Thyroid gland (tissue), 4 donors: ENCODE data around the gene CILP2. TPM values are rescaled to one million over a fixed set of nuclear protein-coding genes. Genes with fewer than 3 reads are reported as not detected.
A peak's percentile ranks its signal among the peaks of the same experiment; 100 is the strongest.

Experiments
- DNase-seq, 2 donors: peaks; one replicate each; pipeline ENCODE4 v3.0.0-alpha.2; 2019
- H3K27ac ChIP-seq, 3 donors: fragments of 200-600 bp; sonication (generic); 1 replicate in 2 of 3; 2 replicates in 1 of 3; pipeline ENCODE4 v1.5.1; 2016 to 2019; ENCODE audit warnings: mild to moderate bottlenecking in 1 of 3, moderate library complexity in 1 of 3
- H3K27me3 ChIP-seq: fragments of 200-600 bp; sonication (generic); one replicate; pipeline ENCODE4 v1.5.1; 2019
- H3K36me3 ChIP-seq, 2 donors: fragments of 200-600 bp; sonication (generic); one replicate each; pipeline ENCODE4 v1.5.1; 2016 to 2019
- H3K4me1 ChIP-seq, 2 donors: fragments of 200-600 bp; sonication (generic); one replicate each; pipeline ENCODE4 v1.5.1; 2017 to 2019
- H3K4me3 ChIP-seq, 3 donors: fragments of 200-600 bp; sonication (generic); replicated peaks in 1 of 3; 1 replicate in 2 of 3; 2 replicates in 1 of 3; pipeline ENCODE4 v1.5.1; 2016; ENCODE audit warnings: mild to moderate bottlenecking in 1 of 3
- H3K9me3 ChIP-seq: fragments of 200-600 bp; sonication (generic); one replicate; pipeline ENCODE4 v1.5.1; 2017
- POLR2A ChIP-seq, 2 donors: fragments of 450-650 bp; IDR thresholded peaks; one replicate each; pipeline ENCODE4 v1.6.1; 2017; ENCODE audit warnings: antibody characterized with exemption in 2 of 2, mild to moderate bottlenecking in 2 of 2, moderate library complexity in 1 of 2
- WGBS, 2 donors: methylation state at CpG; one replicate each; pipeline ENCODE4 v1.1.5; 2017; 5-methylcytosine and 5-hydroxymethylcytosine counted together
- intact Hi-C: fragments of 100-400 bp; cut with DNase I; formaldehyde crosslinking; loops from one replicate; pipeline ENCODE4 v1.15.1; 2023
- total RNA-seq, 4 donors: library from RNA; depleted of rRNA; stranded (reverse); fragments of >200 nt; gene quantifications; one replicate each; pipeline ENCODE4 v1.2.3, GENCODE V29; 2016
- TF ChIP-seq, protein P1 (sequence below), 6 experiments: fragments of 200-600 bp in 3 of 6; fragments of 450-650 bp in 3 of 6; sonication (generic) in 3 of 6; IDR thresholded peaks; one replicate each; pipeline ENCODE4 v1.5.1; 2016 to 2019; ENCODE audit warnings: antibody characterized with exemption in 6 of 6, mild to moderate bottlenecking in 2 of 6, inconsistent platforms in 1 of 6, moderate library complexity in 1 of 6

Gene CILP2
- total RNA-seq, 4 donors from 2014 or later: 0.63 to 4.2 (median 2.4) TPM

GRCh38 chr19:19530889-19531288 lies 7.2 kb upstream of the CILP2 start:
- no peak for DNase-seq
- Histone ChIP-seq H3K4me3 (no peak overlapping the region), H3K27ac (no peak overlapping the region), H3K9me3 (no peaks in the 10 kb centered on the region), H3K36me3 (peaks cover 4 to 7% of the 10 kb centered on the region in 2 donors), H3K4me1 (peaks cover 12 to 21% of the 10 kb centered on the region in 2 donors), H3K27me3 (no peaks in the 10 kb centered on the region)
- intact Hi-C loops: no loop called here
- WGBS, 2 donors: 85 to 87% methylated on average over 4 of the region's 4 CpGs
- TF ChIP-seq, protein P1, sequence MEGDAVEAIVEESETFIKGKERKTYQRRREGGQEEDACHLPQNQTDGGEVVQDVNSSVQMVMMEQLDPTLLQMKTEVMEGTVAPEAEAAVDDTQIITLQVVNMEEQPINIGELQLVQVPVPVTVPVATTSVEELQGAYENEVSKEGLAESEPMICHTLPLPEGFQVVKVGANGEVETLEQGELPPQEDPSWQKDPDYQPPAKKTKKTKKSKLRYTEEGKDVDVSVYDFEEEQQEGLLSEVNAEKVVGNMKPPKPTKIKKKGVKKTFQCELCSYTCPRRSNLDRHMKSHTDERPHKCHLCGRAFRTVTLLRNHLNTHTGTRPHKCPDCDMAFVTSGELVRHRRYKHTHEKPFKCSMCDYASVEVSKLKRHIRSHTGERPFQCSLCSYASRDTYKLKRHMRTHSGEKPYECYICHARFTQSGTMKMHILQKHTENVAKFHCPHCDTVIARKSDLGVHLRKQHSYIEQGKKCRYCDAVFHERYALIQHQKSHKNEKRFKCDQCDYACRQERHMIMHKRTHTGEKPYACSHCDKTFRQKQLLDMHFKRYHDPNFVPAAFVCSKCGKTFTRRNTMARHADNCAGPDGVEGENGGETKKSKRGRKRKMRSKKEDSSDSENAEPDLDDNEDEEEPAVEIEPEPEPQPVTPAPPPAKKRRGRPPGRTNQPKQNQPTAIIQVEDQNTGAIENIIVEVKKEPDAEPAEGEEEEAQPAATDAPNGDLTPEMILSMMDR (IDR thresholded peaks at IDR 0.05): no peak

GRCh38 chr19:19531951-19532805 lies 5.9 kb upstream of the CILP2 start:
- Histone ChIP-seq H3K36me3 (peaks cover 4 to 7% of the 10 kb centered on the region in 2 donors), H3K27me3 (no peaks in the 10 kb centered on the region), H3K4me3 (no peak overlapping the region), H3K9me3 (no peaks in the 10 kb centered on the region), H3K27ac (no peak overlapping the region), H3K4me1 (peaks cover 0 to 8% of the 10 kb centered on the region in 2 donors)
- 42 to 43% methylated on average over 23 to 29 of the region's 48 CpGs for WGBS, 2 donors
- DNase-seq: peak; percentile 86
- intact Hi-C loops: no loop called here
- TF ChIP-seq POLR2A (IDR thresholded peaks at IDR 0.05): no peak
- TF ChIP-seq, protein P1 (IDR thresholded peaks at IDR 0.05): peak; percentile 78 to 98 (median 94)

- no peaks in the 10 kb centered on the region for H3K36me3 ChIP-seq
- 77 to 80% methylated on average over 10 to 14 of the region's 14 CpGs for WGBS, 2 donors
- H3K27ac ChIP-seq: no peak overlapping the region
- DNase-seq: no peak
- no peaks in the 10 kb centered on the region for H3K27me3 ChIP-seq
- no peak for TF ChIP-seq POLR2A (IDR thresholded peaks at IDR 0.05)
- TF ChIP-seq, protein P1 (IDR thresholded peaks at IDR 0.05): no peak
- H3K9me3 ChIP-seq: no peaks in the 10 kb centered on the region
- intact Hi-C loops: no loop called here
- H3K4me3 ChIP-seq: no peak overlapping the region
- H3K4me1 ChIP-seq: peaks cover 4 to 10% of the 10 kb centered on the region in 2 donors
These were observed 5.0 kb upstream of the CILP2 start for GRCh38 chr19:19532806-19533701.

- no peaks in the 10 kb centered on the region for H3K36me3 ChIP-seq
- WGBS, 2 donors: 86 to 90% methylated on average over 6 of the region's 6 CpGs
- intact Hi-C loops: loop anchor here (2.0 kb wide), 1 partner anchor 109 kb away; the partner anchor contains the start of gene GMIP
- H3K4me1 ChIP-seq: peaks cover 12 to 18% of the 10 kb centered on the region in 2 donors
- H3K27me3 ChIP-seq: no peaks in the 10 kb centered on the region
- no peaks in the 10 kb centered on the region for H3K9me3 ChIP-seq
- TF ChIP-seq POLR2A (IDR thresholded peaks at IDR 0.05): no peak
- TF ChIP-seq, protein P1 (IDR thresholded peaks at IDR 0.05): no peak
- DNase-seq: no peak
- H3K4me3 ChIP-seq: no peak overlapping the region
- H3K27ac ChIP-seq: no peak overlapping the region
These were observed 4.2 kb upstream of the CILP2 start for GRCh38 chr19:19533841-19534240.
